Transverse colon (tissue), 4 donors: Measurements from ENCODE around the gene PKN1.

Source experiments
- EP300 ChIP-seq: sonication (generic); formaldehyde crosslinking; IDR thresholded peaks from one replicate; pipeline ENCODE4 v1.6.1; 2017; ENCODE audit warnings: antibody characterized with exemption, low read depth
- POLR2A ChIP-seq: fragments of 450-650 bp; IDR thresholded peaks from one replicate; pipeline ENCODE4 v1.6.1; 2016; ENCODE audit warnings: antibody characterized with exemption, mild to moderate bottlenecking, moderate library complexity
- POLR2AphosphoS5 ChIP-seq, 3 donors: sonication (generic); formaldehyde crosslinking; IDR thresholded peaks; one replicate each; pipeline ENCODE4 v1.6.1; 2016; ENCODE audit warnings: antibody characterized with exemption in 3 of 3
- TF ChIP-seq, protein P1 (sequence below), 5 experiments: fragments of 200-600 bp in 3 of 5; fragments of 450-650 bp in 2 of 5; sonication (generic) in 3 of 5; IDR thresholded peaks; 1 replicate in 2 of 5; 2 replicates in 3 of 5; pipeline ENCODE4 v1.5.1; 2016 to 2017; ENCODE audit warnings: antibody characterized with exemption in 5 of 5, inconsistent platforms in 3 of 5, mild to moderate bottlenecking in 2 of 5, moderate library complexity in 1 of 5

GRCh38 chr19:14395262-14395661, 37.8 kb upstream of the PKN1 start:
- TF ChIP-seq POLR2AphosphoS5 (IDR thresholded peaks at IDR 0.05) (no peak), POLR2A (no peak), EP300 (no peak)
- TF ChIP-seq, protein P1, sequence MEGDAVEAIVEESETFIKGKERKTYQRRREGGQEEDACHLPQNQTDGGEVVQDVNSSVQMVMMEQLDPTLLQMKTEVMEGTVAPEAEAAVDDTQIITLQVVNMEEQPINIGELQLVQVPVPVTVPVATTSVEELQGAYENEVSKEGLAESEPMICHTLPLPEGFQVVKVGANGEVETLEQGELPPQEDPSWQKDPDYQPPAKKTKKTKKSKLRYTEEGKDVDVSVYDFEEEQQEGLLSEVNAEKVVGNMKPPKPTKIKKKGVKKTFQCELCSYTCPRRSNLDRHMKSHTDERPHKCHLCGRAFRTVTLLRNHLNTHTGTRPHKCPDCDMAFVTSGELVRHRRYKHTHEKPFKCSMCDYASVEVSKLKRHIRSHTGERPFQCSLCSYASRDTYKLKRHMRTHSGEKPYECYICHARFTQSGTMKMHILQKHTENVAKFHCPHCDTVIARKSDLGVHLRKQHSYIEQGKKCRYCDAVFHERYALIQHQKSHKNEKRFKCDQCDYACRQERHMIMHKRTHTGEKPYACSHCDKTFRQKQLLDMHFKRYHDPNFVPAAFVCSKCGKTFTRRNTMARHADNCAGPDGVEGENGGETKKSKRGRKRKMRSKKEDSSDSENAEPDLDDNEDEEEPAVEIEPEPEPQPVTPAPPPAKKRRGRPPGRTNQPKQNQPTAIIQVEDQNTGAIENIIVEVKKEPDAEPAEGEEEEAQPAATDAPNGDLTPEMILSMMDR (IDR thresholded peaks at IDR 0.05): no peak
